Breast epithelium (tissue), 4 donors: ENCODE measurements around the gene MRPL55. TPM values are rescaled to one million over a fixed set of nuclear protein-coding genes. Genes with fewer than 3 reads are reported as not detected.
A peak's percentile ranks its signal among the peaks of the same experiment; 100 is the strongest.

Experiments
- DNase-seq, 2 donors: peaks; one replicate each; pipeline ENCODE4 v3.0.0-alpha.2; 2019; ENCODE audit warnings: low spot score in 2 of 2
- H3K27ac ChIP-seq, 2 donors: fragments of 200-600 bp; sonication (generic) in 1 of 2; one replicate each; pipeline ENCODE4 v1.5.1; 2016 to 2019; ENCODE audit warnings: mild to moderate bottlenecking in 1 of 2
- H3K27me3 ChIP-seq, 2 donors: fragments of 200-600 bp; sonication (generic) in 1 of 2; one replicate each; pipeline versions ENCODE4 v1.5.1 to v1.6.0; 2017 to 2019; ENCODE audit warnings: control low read depth in 1 of 2, mild to moderate bottlenecking in 1 of 2
- H3K36me3 ChIP-seq: fragments of 200-600 bp; one replicate; pipeline ENCODE4 v1.5.1; 2019
- H3K4me1 ChIP-seq, 2 donors: fragments of 200-600 bp; sonication (generic); one replicate each; pipeline ENCODE4 v1.5.1; 2016 to 2019; ENCODE audit warnings: control low read depth in 1 of 2
- H3K4me3 ChIP-seq, 3 donors: fragments of 200-600 bp; sonication (generic); 1 replicate in 2 of 3; 2 replicates in 1 of 3; pipeline ENCODE4 v1.5.1; 2016 to 2019; ENCODE audit warnings: mild to moderate bottlenecking in 3 of 3, moderate library complexity in 2 of 3
- H3K9me3 ChIP-seq, 2 donors: fragments of 200-600 bp; sonication (generic) in 1 of 2; one replicate each; pipeline ENCODE4 v1.5.1; 2016 to 2019; ENCODE audit warnings: control low read depth in 1 of 2
- CTCF ChIP-seq, 3 donors: fragments of 450-650 bp; IDR thresholded peaks; one replicate each; pipeline ENCODE4 v1.5.1; 2016 to 2017; ENCODE audit warnings: antibody characterized with exemption in 3 of 3, mild to moderate bottlenecking in 3 of 3, moderate library complexity in 3 of 3
- POLR2A ChIP-seq: fragments of 450-650 bp; IDR thresholded peaks from one replicate; pipeline ENCODE4 v1.6.1; 2016; ENCODE audit warnings: antibody characterized with exemption, mild to moderate bottlenecking, moderate library complexity
- POLR2AphosphoS5 ChIP-seq, 3 donors: sonication (generic); formaldehyde crosslinking; IDR thresholded peaks; one replicate each; pipeline ENCODE4 v1.6.1; 2017; ENCODE audit warnings: antibody characterized with exemption in 3 of 3
- intact Hi-C: fragments of 100-400 bp; cut with DNase I; formaldehyde crosslinking; loops from one replicate; pipeline ENCODE4 v1.15.1; 2023; ENCODE audit warnings: low total_unique reads
- total RNA-seq, 3 donors: library from RNA; depleted of rRNA; stranded (reverse); fragments of >200 nt; gene quantifications; one replicate each; pipeline ENCODE4 v1.1.0, GENCODE V29; 2016

MRPL55 gene
- total RNA-seq, 3 donors from 2014 or later = 76.4 to 108 (median 102) TPM

- Histone ChIP-seq H3K4me1 (peaks cover 30 to 50% of the 10 kb centered on the region in 2 donors), H3K9me3 (no peaks in the 10 kb centered on the region), H3K4me3 (peak overlapping the region; percentile 79 to 100 (median 100)), H3K36me3 (no peaks in the 10 kb centered on the region), H3K27me3 (no peaks in the 10 kb centered on the region), H3K27ac (peak overlapping the region; percentile 54 to 98)
- no peak for TF ChIP-seq POLR2AphosphoS5 (IDR thresholded peaks at IDR 0.05)
- no peak for TF ChIP-seq CTCF (IDR thresholded peaks at IDR 0.05)
- no peak for TF ChIP-seq POLR2A
- intact Hi-C loops = loop anchor here (10.0 kb wide), 1 partner anchor 190 kb away; no protein-coding TSS in a partner anchor
- no peak for DNase-seq
Measured at GRCh38 chr1:228084797-228085196, 24.3 kb downstream of the MRPL55 start.

GRCh38 chr1:228084325-228084724 lies 24.8 kb downstream of the MRPL55 start:
- TF ChIP-seq POLR2A (no peak), CTCF (IDR thresholded peaks at IDR 0.05) (no peak), POLR2AphosphoS5 (IDR thresholded peaks at IDR 0.05) (no peak)
- no peak for DNase-seq
- H3K27ac ChIP-seq = peak overlapping the region; percentile 98 to 100
- peaks cover 27 to 46% of the 10 kb centered on the region in 2 donors for H3K4me1 ChIP-seq
- intact Hi-C loops = loop anchor here (10.0 kb wide), 1 partner anchor 190 kb away; no protein-coding TSS in a partner anchor
- H3K27me3 ChIP-seq = no peaks in the 10 kb centered on the region
- H3K9me3 ChIP-seq = no peaks in the 10 kb centered on the region
- peak overlapping the region; percentile 79 to 100 (median 100) for H3K4me3 ChIP-seq
- no peaks in the 10 kb centered on the region for H3K36me3 ChIP-seq

GRCh38 chr1:228083871-228084278 lies 25.2 kb downstream of the MRPL55 start:
- intact Hi-C loops = loop anchor here (10.0 kb wide), 1 partner anchor 191 kb away; no protein-coding TSS in a partner anchor
- TF ChIP-seq CTCF (IDR thresholded peaks at IDR 0.05) (no peak), POLR2AphosphoS5 (IDR thresholded peaks at IDR 0.05) (no peak), POLR2A (no peak)
- DNase-seq = no peak
- H3K36me3 ChIP-seq = no peaks in the 10 kb centered on the region
- no peaks in the 10 kb centered on the region for H3K27me3 ChIP-seq
- peaks cover 23 to 41% of the 10 kb centered on the region in 2 donors for H3K4me1 ChIP-seq
- peak overlapping the region; percentile 79 to 100 (median 100) for H3K4me3 ChIP-seq
- peak overlapping the region; percentile 98 to 100 for H3K27ac ChIP-seq
- no peaks in the 10 kb centered on the region for H3K9me3 ChIP-seq

DNA sequence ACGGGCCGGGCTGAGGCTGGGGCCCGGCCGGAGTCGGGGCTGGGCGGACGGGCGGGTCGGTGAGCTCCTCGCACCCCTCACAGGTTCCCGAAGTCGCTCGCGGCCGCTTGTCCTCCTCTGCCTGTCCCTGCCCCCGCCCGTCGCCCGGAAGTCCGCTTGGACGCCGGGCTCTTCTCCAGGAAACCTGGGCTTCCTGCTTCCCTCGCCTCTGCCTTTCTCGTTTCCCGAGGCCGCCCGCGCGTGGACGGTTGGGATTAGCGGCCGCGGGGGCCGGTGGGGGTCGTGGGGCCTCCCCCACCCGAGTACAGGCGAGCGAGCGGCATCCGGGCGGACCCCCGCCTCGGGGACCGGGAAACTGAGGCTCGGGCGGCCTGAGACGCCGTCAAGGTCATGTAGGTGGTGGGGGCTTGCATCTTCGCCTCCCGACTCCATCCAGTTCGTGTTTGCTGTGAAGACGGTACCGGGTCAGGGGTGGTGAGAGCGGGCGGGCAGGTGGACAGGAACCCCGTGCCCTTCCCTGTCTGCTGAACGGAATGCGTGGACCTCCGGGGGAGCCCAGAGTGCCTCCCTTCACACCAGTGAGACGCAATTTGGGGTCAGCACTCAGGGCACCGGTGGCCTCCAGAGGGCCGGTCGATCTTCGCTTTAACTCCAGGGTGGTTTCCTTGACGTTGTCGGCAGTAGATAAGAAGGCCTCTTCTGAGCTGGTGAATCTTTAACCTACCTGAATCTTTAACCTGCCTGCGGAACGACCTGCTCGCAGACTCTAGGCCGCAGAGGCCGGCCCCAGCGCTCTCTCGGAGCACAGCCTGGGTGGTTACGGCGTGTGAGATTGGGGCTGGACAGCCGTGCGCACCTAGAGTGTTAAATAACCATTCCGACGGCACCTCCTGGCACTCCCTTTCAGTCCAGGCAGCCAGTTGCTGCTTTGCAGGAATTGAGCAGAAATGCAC lies 25.9 kb downstream of the MRPL55 start:
- no peak for TF ChIP-seq POLR2AphosphoS5 (IDR thresholded peaks at IDR 0.05)
- no peak for TF ChIP-seq CTCF (IDR thresholded peaks at IDR 0.05)
- TF ChIP-seq POLR2A = no peak
- intact Hi-C loops = loop anchor here (10.0 kb wide), 1 partner anchor 192 kb away; no protein-coding TSS in a partner anchor
- H3K4me1 ChIP-seq = peaks cover 19 to 36% of the 10 kb centered on the region in 2 donors

More for the DNA sequence above, 25.9 kb downstream of the MRPL55 start:
- peak overlapping the region; percentile 79 to 100 (median 100) for H3K4me3 ChIP-seq
- peak in 1 of 2 donors; percentile 64 for DNase-seq
- H3K36me3 ChIP-seq = no peaks in the 10 kb centered on the region
- peak overlapping the region; percentile 98 to 100 for H3K27ac ChIP-seq
- H3K27me3 ChIP-seq = no peaks in the 10 kb centered on the region
- H3K9me3 ChIP-seq = no peaks in the 10 kb centered on the region
